NCI-H1436 (cell line): ENCODE results near the gene SBF2.

Experiments used
- DNase-seq: peaks from one replicate; lab custom pipeline; 2025; lab: John Stamatoyannopoulos, UW

Gene SBF2

DNA sequence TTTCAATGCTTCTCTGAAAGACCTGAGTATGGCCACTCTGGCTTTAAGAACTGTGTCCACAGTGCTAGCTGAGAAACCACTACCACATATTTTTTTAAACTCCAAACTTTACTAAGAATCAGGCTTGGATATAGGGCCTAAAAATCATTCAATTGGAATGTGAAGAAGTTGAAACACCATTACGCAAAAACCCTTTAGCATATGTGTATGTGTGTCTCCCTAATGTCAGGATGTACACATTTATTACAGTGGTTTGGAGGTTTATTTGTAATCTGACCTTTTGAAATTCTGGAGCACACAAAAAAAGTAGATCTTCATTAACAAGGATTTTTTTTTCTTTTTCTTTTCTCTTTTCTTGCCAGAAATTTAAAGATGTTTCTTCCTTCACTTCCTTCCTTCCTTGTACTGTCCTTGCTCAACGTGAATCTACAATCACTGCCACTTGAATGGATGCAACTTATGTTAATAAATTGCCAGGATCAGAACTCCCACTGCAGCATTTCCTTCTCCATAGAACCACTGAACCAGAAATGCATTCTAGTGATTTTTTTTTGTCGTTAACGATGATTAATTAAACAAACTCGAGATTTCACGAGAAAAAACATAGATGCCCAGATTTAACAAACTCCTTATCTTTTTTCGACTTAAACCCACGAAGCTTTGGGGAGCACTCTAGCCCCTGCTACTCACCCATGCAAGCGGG is 7.8 kb upstream of the SBF2 start:
- DNase-seq = no peak

DNA sequence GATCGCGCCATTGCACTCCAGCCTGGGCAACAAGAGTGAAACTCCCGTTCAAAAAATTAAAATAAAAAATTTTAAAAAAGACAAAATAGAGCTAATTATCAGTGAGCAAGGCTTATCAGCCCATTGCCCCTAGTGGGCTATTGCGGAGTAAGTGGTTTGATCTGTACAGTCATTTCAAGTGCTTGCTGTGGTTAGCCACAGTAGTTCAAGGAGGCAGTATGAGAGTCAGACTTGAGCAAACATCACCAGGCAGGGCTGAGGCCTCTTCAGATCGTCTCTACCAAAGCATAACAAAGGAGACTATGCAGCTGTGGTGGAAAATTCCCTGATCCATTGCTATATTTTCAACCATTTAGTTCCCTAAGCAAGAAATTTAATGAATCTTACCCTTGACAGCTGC is 4.3 kb upstream of the SBF2 start:
- DNase-seq = no peak

- no peak for DNase-seq
Observed at GRCh38 chr11:10295064-10295901, 1.3 kb upstream of the SBF2 start.

- no peak for DNase-seq
Observed at GRCh38 chr11:10294290-10294953, 403 bp upstream of the SBF2 start.

- DNase-seq = no peak
Observed at GRCh38 chr11:10291801-10292638, 2.0 kb downstream of the SBF2 start.

GRCh38 chr11:10289765-10290380 is 4.1 kb downstream of the SBF2 start:
- DNase-seq = no peak

- no peak for DNase-seq
Observed at GRCh38 chr11:10288881-10289764, 4.9 kb downstream of the SBF2 start.

DNA sequence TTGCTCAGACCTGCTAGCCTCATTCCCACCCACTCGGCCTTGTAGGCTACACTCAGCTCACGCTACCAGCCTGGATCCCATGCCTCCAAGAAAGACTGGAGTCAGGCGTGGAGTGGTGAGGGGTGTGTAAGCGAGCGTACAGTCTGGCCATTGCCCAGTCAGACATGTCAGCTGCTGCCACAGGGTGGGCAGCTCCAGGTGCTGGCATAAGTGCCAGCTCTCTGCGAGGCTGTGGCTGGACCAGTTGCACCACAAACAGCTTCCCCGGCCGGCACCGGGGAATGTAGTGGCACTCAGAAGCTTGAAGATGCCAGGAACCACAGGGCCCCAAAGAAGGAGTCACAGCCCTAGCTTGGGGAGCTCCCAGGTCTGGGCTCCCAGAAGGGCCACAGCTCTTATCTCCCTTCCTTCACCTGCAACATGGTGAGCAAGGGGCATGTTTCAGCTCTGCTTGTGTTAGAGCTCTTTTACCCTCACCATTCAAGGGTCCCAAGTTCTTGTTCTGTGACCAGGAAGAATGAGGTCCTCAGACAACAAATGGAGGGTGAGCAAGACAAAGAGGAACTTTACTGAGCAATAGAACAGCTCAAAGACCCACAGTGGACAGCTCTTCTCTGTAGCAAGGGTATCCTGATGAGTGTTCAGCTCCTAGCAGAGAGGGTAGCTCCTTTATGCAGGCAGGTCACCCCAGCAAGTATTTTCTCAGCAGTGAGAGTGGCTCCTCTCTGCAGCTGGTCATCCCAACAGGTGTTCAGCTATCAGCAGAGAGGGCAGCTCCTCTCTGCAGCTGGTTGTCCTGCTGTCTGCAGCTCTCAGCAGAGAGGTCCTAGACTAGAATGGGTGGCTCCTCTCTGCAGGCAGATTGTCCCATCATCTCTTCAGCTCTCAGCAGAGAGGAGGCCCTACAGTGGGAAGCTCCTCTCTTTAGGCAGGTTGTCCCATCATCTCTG is 6.0 kb downstream of the SBF2 start:
- DNase-seq = no peak

DNA sequence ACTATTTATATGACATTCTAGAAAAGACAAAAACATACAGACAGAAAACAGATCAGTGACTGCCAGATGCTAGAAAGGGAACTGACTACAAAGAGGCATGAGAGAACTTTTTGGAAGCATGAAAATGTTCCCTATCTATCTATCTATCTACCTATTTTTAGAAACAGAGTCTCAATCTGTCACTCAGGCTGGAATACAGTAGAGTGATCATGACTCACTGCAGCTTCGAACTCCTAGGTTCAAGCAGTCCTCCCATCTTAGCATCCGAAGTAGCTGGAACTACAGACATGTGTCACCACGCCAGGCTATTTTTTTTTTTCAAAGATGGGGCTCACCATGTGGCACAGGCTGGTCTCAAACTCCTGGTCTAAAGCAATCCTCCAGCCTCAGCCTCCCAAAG is 6.9 kb downstream of the SBF2 start:
- no peak for DNase-seq

GRCh38 chr11:10285148-10285802 is 8.7 kb downstream of the SBF2 start:
- no peak for DNase-seq

DNA sequence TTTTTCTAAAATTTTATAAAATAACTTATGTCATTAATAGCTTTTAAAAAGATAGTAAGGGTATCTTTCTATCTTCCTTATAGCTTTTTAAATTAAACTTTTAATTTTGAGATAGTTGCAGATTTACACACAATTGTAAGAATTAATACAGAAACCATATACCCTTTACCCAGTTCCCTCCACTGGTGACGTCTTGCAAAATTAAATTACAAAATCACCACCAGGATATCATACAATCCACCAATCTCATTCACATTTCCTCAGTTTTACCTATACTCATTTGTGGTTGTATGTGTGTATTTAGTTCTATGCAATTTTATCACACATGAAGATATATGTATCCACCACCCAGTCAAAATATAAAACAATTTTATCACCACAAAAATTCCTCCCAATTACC is 10.0 kb downstream of the SBF2 start:
- DNase-seq = no peak

- DNase-seq = no peak
Observed at GRCh38 chr11:10282117-10282516, 11.9 kb downstream of the SBF2 start.

DNA sequence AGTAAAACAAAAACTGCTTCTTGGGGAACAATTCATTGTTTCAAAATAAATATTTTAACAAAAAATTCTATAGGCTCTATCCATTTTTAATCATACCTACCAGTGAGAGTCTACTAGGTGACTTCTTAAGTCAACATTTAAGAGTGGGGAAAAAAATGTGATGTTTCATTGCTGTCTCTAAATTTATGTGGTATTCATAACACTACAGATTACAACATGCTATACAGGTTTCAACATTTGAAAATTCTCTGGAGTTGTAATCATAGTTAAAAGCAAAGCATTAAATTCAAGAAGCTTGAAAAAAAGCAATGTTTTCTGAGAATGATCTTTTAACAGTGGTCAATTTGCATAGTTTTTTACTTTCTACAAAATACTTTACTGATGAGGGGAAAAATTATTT is 18.3 kb downstream of the SBF2 start:
- no peak for DNase-seq

- DNase-seq = no peak
Observed at GRCh38 chr11:10274726-10275125, 19.3 kb downstream of the SBF2 start.

- no peak for DNase-seq
Observed at GRCh38 chr11:10273738-10274137, 20.3 kb downstream of the SBF2 start.

GRCh38 chr11:10272132-10272531 is 21.9 kb downstream of the SBF2 start:
- DNase-seq = no peak

- DNase-seq = no peak
Observed at GRCh38 chr11:10268746-10269488, 25.1 kb downstream of the SBF2 start.

GRCh38 chr11:10267821-10268220 is 26.2 kb downstream of the SBF2 start:
- no peak for DNase-seq
